NT2/D1 (cell line): ENCODE results near the gene IFT80.

Experiments
- SUZ12 ChIP-seq: IDR thresholded peaks from 2 replicates; pipeline ENCODE4 v1.6.1; 2011; ENCODE audit not compliant: insufficient read length, insufficient read depth; ENCODE audit errors: extremely low read depth
- YY1 ChIP-seq: IDR thresholded peaks from 2 replicates; pipeline ENCODE4 v1.6.1; 2011; ENCODE audit not compliant: insufficient read length, insufficient read depth
- ZNF274 ChIP-seq: IDR thresholded peaks from 2 replicates; pipeline ENCODE4 v1.6.1; 2011; ENCODE audit warnings: mild to moderate bottlenecking, low read depth, low read length

GRCh38 chr3:160227419-160227818 is 171.6 kb downstream of the IFT80 start:
- TF ChIP-seq ZNF274 = no peak
- no peak for TF ChIP-seq YY1
- TF ChIP-seq SUZ12 = no peak
